ENCODE results near the gene CHD6. TPM values are rescaled to one million over a fixed set of nuclear protein-coding genes. Genes with fewer than 3 reads are reported as not detected.

Gene CHD6, protein sequence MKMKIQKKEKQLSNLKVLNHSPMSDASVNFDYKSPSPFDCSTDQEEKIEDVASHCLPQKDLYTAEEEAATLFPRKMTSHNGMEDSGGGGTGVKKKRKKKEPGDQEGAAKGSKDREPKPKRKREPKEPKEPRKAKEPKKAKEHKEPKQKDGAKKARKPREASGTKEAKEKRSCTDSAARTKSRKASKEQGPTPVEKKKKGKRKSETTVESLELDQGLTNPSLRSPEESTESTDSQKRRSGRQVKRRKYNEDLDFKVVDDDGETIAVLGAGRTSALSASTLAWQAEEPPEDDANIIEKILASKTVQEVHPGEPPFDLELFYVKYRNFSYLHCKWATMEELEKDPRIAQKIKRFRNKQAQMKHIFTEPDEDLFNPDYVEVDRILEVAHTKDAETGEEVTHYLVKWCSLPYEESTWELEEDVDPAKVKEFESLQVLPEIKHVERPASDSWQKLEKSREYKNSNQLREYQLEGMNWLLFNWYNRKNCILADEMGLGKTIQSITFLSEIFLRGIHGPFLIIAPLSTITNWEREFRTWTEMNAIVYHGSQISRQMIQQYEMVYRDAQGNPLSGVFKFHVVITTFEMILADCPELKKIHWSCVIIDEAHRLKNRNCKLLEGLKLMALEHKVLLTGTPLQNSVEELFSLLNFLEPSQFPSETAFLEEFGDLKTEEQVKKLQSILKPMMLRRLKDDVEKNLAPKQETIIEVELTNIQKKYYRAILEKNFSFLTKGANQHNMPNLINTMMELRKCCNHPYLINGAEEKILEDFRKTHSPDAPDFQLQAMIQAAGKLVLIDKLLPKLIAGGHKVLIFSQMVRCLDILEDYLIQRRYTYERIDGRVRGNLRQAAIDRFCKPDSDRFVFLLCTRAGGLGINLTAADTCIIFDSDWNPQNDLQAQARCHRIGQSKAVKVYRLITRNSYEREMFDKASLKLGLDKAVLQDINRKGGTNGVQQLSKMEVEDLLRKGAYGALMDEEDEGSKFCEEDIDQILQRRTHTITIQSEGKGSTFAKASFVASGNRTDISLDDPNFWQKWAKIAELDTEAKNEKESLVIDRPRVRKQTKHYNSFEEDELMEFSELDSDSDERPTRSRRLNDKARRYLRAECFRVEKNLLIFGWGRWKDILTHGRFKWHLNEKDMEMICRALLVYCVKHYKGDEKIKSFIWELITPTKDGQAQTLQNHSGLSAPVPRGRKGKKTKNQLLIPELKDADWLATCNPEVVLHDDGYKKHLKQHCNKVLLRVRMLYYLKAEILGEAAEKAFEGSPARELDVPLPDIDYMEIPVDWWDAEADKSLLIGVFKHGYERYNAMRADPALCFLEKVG (N-terminal part only)
- total RNA-seq = 7.0 and 8.1 TPM in 2 replicates

DNA sequence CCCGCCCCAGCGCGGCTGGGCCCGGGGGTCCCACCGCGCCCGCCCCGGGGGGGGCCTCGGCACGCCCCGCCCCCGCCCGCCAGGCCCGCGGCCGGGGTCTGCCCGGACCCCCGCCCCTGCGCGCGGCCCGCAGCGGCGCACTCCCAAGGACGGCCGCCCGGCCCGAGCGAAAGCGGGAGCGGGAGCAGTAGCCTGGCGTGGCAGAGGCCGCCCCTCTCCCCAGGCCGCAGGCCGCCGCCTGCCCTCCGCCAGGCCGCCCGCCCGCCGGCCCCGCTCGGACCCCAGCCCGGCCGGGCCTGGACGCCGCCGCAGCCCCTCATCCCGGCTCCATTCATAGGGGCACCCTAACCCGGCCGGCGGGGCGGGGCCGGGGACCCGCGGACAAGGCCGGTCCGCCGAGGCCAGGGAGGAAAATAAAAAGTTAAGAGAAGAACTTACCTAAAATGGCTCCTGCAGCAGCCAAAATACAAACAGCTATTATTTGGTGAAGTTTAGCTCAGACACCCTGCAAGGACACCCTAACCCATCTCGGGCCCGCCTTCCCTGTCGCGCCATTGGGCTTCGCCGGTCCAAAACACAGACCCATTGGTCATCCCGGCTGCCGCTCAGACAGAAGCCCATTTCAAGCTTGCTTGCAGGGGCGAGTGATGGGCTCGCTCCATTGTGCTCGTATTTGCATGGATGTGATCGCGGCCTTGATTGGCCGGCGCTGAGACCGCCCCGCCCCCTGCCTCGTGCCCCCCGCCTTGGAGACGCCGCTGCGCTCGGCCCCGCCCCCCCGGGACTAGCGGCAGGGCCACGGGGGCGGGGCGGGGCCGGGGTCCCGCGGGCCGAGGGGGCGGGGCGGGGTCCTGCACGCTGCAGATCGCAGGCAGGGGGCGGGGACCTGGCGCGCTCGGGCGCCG is at the start of gene CHD6:
TSS of gene CHD6 (minus strand) at position 476 of the 905 bp plus-strand sequence. CDS start 67,040 bp downstream, outside the sequence.

GRCh38 chr20:41366546-41367392 is 251.4 kb downstream of the CHD6 start, which contains the start of gene EMILIN3:
Gene EMILIN3, minus strand, starts transcription at chr20:41366818. Its CDS starts 184 bp downstream, at chr20:41366634.

All from bronchus fibroblast of lung (primary cell).